HG03045 (cell line): Measurements from ENCODE around the gene ZNF292.
"Not testable (repeated sequence)": the region's sequence is repeated elsewhere in the genome, so short reads cannot be mapped to it uniquely, and the experiment has no call there.

Source experiments
- ATAC-seq: cut with Tn5 transposase; IDR thresholded peaks from one replicate; pipeline ENCODE4 v1.9.1; 2021; ENCODE audit warnings: mild to moderate bottlenecking, moderate library complexity; ENCODE audit not compliant: unreplicated experiment

ZNF292 gene

DNA sequence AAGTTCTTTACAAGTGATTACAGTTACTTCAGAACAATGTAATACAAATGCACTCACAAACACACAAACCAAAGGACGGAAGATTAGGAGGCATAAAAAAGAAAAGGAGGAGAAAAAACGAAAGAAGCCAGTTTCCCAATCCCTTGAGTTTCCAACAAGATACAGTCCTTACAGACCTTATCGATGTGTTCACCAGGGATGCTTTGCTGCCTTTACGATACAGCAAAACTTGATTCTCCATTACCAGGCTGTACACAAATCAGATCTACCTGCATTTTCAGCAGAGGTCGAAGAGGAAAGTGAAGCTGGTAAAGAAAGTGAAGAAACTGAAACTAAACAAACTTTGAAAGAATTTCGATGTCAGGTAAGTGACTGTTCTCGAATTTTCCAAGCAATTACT lies 104.4 kb downstream of the ZNF292 start:
- ATAC-seq = no peak

DNA sequence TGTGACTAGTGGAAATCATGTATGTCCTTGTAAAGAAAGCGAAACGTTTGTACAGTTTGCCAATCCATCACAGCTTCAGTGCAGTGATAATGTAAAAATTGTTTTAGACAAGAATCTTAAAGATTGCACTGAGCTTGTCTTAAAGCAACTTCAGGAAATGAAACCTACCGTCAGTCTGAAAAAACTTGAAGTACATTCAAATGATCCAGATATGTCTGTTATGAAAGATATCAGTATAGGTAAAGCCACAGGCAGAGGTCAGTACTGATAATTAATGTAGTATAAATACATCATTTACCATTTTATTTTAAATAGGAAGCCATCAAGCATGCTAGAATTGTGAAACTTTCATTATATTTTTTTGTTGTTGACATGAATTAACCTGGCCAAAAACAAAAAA lies 106.2 kb downstream of the ZNF292 start:
- no peak for ATAC-seq

DNA sequence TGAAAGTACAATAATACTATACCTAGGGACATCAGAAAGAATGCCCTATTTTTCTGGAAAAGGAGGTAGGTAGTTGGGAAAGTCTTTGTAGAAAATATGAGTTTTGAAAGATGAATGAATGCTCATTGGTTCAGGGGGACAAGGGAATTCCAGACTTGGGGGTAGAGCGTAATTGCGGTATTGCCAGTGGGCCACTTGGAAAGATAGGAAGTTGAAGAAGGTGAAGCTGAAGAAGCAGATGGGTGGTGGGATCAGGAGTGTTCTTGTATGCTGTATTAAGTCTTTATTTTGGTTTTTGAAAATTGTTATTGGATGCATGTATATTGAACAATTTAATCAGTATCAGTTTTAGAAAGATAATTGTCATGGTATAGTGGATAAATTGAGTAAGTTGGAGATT lies 109.1 kb downstream of the ZNF292 start:
- no peak for ATAC-seq

DNA sequence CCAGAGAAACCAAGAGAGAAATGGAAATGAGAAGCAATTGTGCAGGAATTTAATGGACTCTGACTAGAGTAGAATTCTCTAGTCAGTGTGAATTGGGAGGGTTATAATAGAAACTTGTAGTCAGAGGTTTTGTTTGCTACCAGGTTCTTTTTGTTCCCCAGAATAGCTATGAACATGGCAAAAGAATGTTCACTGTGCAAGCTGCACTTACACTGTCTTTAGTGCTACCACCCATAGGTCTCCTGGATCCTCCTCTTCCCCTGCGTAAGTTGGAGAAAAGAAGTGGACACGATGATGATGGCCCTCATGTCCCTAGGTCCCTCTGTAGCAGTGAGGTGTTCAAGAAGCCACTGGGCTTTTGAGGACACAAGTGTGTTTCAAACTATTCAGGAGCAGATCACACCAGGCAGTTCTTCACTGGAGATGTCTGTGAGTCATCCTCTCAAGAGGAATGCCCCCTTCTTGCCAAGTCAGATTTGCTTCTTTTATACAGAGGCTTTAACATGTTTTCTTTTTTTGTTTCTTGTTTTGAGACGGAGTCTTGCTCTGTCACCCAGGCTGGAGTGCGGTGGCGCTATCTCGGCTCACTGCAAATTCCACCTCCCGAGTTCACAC lies 119.4 kb downstream of the ZNF292 start:
- ATAC-seq = no peak

DNA sequence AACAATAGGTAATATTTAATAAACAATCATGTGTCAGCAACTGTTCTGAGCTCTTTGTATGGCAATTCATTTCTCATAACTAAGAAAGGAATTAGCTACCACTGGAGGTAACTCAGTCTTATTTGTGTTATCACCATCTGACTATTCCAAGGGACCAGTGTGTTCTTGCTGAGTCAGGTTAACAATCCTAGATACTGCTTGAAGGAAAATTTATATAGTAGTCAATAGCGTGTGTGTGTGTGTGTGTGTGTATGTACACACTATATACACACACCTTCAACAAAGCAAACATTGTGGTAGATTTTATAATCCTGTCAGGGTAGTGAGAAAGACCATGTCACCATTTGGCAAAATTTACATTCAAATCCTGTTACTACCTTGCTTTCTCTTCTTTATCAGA lies 121.3 kb downstream of the ZNF292 start:
- no peak for ATAC-seq

DNA sequence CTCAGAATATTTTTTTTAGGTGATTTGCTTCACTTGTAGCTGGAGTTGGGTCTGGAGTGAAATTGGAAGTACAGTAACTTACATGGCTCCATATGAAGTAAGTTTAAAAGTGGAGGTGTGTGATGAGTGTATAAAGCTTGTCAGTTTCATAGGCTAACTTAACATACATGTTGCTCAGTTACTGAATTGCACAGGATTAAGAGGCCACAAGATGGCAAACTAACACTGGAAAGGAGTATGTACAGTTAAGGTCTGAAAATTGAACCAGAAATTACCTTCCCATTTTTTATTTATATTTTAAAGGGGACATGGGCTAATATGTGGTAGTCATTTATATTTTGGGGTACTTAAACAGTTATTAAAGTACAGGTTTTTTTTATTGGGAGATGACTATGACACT lies 121.8 kb downstream of the ZNF292 start:
- no peak for ATAC-seq

DNA sequence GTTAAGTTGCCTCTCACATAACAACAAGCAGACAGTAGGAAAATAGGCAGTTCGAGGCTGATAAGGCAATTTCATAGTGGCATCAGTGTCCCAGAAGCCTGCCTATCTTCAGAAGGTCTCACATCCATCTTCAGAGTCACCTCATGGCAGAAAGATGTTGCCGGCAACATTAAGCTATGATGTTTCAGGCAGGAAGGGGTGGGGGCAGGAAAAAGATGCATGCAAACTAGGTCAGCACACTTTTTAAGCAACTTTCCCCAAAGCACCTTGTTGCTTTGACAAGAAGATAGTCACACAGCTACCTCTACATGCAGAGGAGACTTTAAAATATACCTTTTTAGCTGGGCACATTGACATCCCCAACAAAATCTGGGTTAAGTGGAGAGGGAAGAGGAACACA lies 123.8 kb downstream of the ZNF292 start:
- no peak for ATAC-seq

DNA sequence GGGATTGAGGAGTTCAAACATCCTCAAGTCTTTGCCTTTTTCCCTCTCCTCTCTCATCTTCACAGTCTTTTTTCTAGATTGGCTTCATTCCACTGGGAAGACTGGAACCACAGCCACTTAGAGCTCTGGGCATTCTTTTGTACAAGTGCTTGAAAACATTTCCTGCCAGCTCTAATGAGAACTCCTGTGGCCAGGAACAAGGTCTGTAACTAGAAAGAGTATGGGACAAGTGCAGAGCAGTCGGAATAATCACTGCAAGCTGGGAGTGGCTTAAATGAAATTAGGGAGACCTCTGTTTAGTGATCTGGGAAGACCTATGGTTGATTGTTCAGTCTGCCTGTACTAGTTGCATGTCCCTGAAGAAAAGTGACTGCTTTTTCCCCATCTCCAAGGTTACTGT lies 126.1 kb downstream of the ZNF292 start:
- no peak for ATAC-seq

DNA sequence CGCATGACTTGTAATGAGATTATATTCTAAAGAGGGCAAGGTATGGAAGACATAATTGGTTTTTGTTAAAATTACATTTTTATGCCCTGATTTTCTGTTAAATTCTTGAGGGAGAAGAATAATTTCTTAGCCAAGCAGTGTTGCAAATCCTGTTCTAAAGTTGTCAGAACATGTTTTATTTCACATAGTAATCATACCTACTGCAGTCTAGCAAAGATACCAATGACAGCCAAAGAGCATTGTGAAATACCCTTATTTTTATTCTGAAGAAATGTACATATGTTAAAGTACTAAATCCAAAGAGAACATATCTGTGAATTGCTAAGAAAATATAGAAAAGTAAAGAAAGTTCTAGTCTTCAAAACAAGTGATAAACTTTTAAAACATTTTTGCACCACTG lies 127.4 kb downstream of the ZNF292 start:
- no peak for ATAC-seq

DNA sequence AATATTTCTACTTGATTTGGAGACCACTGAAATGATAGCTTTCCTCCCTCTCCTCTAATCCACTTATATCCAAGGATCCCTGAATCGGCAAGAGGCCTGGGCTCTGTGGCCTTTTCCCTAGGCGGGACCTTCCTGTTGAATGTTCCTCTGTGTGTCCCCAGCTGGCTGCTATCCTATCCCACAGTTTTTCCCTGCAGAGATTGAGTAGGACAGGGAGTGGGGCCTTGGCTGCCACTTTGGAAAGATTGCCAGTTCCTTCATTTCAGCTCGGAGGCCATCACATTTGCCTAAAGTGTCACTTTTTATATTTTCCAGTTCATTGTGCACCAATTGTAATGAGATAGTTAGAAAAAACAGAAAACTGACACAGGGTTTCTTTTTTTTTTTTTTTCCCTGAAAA lies 128.1 kb downstream of the ZNF292 start:
- ATAC-seq = no peak

DNA sequence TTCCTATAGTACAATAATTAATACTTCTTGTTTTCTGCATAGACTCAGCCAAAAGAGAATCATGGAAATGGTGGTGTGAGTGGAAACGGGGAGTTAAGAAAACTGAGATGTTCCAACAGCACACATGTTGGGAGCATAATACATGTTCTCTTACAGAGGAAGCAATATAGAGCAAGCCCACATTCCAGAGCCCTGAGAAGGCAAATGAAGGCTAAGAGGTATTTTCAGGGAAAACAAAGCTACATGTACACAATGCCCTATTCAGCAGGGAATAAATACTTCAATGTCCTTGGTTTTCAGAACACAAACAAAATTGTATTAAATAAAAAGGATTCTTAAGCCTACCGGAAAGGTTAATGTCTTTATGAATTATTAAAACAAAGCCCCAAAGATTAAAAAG lies 131.9 kb downstream of the ZNF292 start:
- no peak for ATAC-seq

DNA sequence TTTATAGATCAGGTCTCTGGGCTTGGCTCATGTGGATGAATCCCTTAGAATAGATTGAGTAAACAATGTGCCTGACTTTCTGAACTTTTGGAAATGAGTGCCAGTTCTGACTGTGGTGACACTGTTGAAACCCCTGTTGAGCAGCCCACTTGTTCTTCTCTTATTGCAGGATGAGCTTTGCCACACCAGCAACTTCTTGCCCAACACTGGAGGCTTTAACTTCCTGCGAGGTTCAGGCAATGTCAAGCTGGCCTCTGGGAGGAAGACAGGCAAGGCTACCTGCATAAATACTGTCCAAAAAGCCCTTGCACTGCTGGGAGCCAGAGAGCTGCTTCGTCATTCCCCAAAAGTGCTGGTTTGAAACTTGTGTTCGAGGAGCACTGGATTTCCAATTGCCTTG lies 134.2 kb downstream of the ZNF292 start:
- ATAC-seq = no peak

DNA sequence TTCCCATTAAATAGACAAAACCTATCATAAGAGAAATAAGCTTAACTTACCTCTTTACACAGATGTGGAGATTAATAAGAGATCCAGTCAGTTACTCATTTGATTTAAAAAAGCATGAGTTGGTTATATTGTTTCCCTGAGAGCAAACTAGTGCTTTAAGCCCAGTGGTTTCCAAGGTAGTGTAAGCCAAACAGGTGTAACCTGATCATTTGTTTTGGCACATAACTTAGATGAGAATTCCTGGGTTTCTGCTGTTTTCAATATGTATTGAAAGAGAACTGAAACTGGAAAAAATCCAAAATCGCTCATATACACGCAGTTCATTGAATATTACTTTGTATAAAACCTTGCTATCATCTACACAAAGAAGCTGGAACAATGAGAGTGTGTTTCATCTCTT lies 136.5 kb downstream of the ZNF292 start:
- ATAC-seq = no peak

DNA sequence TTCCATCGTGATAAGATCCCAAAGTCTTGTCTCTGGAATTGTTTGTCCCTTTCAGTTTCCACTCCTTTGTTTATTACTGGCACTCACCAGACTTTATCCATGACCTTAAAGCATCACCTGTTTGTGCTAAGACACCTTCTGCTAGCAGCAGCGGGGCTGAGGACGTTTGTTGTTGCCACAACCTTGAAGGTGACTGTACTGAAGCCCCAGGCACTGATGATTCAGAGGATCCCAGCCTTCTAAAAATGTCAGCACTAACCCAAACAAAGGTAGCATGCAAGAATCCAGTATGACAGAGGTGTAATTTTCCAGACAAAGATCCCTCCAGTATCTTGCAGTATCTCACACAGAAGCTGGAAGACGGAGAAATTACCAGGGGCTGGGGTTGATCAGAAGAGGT lies 138.2 kb downstream of the ZNF292 start:
- ATAC-seq = no peak

DNA sequence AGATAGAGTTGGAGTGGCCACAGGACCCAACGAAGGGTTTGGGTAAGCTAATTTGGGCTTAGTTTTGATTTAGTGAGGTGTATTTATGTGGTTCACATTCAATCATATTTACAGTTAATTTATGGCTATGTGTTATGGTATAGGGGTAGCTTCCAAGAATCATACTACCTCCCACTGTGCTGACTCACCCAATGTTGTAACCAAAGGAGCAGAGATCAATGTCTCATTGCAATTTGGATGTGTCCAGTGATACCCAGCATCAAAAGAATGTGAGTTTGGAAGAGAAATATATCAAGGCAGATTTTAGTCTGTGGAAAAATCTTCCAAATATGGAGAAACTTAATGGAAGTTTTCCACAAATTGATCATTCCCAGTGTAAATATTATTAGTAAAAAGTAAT lies 141.8 kb downstream of the ZNF292 start:
- ATAC-seq = no peak

DNA sequence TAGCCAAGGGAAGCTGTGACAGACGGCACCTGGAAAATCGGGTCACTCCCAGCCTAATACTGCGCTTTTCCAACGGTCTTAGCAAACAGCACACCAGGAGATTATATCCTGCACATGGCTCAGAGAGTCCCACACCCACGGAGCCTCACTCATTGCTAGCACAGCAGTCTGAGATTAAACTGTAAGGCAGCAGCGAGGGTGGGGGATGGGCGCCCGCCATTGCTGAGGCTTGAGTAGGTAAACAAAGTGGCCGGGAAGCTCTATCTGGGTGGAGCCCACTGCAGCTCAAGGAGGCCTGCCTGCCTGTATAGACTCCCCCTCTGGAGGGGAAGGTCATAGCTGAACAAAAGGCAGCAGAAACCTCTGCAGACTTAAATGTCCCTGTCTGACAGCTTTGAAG lies 145.9 kb downstream of the ZNF292 start:
- ATAC-seq = not testable (repeated sequence)

DNA sequence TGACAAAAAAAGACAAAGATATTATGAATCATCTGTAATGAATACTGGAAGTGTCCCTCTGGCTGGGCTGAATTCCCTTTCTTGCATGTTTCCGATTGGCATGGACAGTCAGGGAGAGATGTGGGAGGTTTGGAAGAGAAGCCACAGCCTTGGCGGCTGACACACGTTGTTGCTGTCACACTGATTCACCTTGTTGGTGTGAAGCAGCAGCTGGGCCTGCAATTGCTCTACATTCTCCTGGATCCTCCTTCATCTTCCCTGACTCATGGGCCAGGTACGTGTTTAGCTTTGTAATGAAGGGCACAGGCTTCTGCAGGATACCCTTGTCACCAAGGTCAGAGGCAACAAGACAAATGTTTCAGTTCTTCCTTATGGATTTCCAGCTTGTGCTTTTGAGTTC lies 153.6 kb downstream of the ZNF292 start:
- no peak for ATAC-seq

DNA sequence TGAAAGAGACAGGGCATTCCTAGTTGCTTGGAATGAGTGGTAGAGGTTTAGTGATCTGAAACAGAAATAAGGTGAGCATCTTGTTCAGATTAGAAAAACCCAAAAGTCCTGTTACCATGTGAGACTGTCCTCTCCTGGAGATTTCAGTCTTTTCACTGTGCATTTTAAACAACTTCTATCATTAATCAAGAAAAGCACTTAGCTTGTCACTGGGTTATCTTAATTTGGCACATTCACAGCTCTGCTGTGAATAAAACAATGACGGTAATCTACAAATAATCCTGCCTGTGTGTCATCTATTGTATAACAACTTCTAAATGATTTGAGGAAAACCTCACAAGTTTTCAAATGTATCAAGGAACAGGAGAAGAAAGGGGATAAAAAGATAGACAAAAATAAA lies 157.5 kb downstream of the ZNF292 start:
- ATAC-seq = no peak
